HCT116 (cell line): ENCODE data around the gene GFOD2. TPM values are rescaled to one million over a fixed set of nuclear protein-coding genes. Genes with fewer than 3 reads are reported as not detected.

ENCODE experiments used
- ATAC-seq: fragments of 200-7000 bp; cut with Tn5 transposase; 2 replicates; pipeline ENCODE4 v1.9.1; 2020; ENCODE audit warnings: mild to moderate bottlenecking, moderate library complexity
- BruUV-seq: library from RNA; stranded (reverse); fragments of 400-500 nt; replicated peaks from 2 replicates; lab custom pipeline; 2021; lab: Mats Ljungman, UMichigan
- CTCF ChIA-PET: fragments of 300-600 bp; sonication (Branson Sonifier 250); formaldehyde crosslinking; loops from one replicate; lab custom pipeline; 2021; ENCODE audit warnings: antibody characterized with exemption; lab: Charles Lee
- POLR2A ChIA-PET: fragments of 300-600, 350-600 bp; sonication (Branson Sonifier 250); formaldehyde crosslinking; loops from one replicate; lab custom pipeline; 2021; ENCODE audit warnings: antibody characterized with exemption; lab: Charles Lee
- RAD21 ChIA-PET, 2 experiments: fragments of 300-600 bp; sonication (Branson Sonifier 250); formaldehyde crosslinking; loops; one replicate each; lab custom pipeline; 2023; ENCODE audit warnings: low total read pairs in 2 of 2; ENCODE audit not compliant: uncharacterized antibody in 2 of 2, unreplicated experiment in 2 of 2, low non-redundant PET in 1 of 2; lab: Charles Lee
- DNase-seq: peaks from one replicate; pipeline ENCODE4 v3.0.0-alpha.2; 2010; ENCODE audit warnings: low read depth, low spot score
- H2AFZ ChIP-seq: fragments of 200-600 bp; shearing (Covaris generic), sonication (generic); 2 replicates; pipeline ENCODE4 v1.6.1; 2017; ENCODE audit warnings: low read depth, mixed run types, mixed read lengths, antibody characterized with exemption, low read length; ENCODE audit not compliant: poor library complexity, severe bottlenecking
- H3K27ac ChIP-seq: 2 replicates; pipeline ENCODE4 v1.5.1; 2012; ENCODE audit warnings: low read depth, low read length
- H3K27me3 ChIP-seq: fragments of 200-600 bp; sonication (generic); 2 replicates; pipeline ENCODE4 v1.6.1; 2016; ENCODE audit warnings: mixed run types, low read length, mixed read lengths; ENCODE audit not compliant: insufficient read depth
- H3K36me3 ChIP-seq, 2 experiments: fragments of 200-500 bp in 1 of 2; fragments of 200-600 bp in 1 of 2; sonication (Bioruptor generic) in 1 of 2; sonication (generic) in 1 of 2; 2 replicates each; pipeline versions ENCODE4 v1.5.1 to v1.6.1; 2014 to 2016; ENCODE audit warnings: low read length in 2 of 2, inconsistent platforms in 1 of 2, mixed read lengths in 1 of 2, mixed run types in 1 of 2; ENCODE audit not compliant: insufficient read depth in 2 of 2, control insufficient read depth in 1 of 2
- H3K4me1 ChIP-seq, 2 experiments: fragments of 200-600 bp in 1 of 2; sonication (generic) in 1 of 2; 2 replicates each; pipeline versions ENCODE4 v1.5.1 to v1.6.1; 2012 to 2017; ENCODE audit warnings: low read length in 2 of 2, inconsistent platforms in 1 of 2, mild to moderate bottlenecking in 1 of 2, mixed read lengths in 1 of 2, mixed run types in 1 of 2, moderate library complexity in 1 of 2; ENCODE audit not compliant: insufficient read depth in 2 of 2, control insufficient read depth in 1 of 2
- H3K4me2 ChIP-seq: fragments of 200-600 bp; sonication (generic); 2 replicates; pipeline ENCODE4 v1.6.1; 2017; ENCODE audit warnings: mixed run types, low read length, mixed read lengths
- H3K4me3 ChIP-seq, 2 experiments: fragments of 200-600 bp in 1 of 2; sonication (generic) in 1 of 2; replicated peaks in 1 of 2; 2 replicates each; pipeline ENCODE4 v1.5.1; 2011 to 2016; ENCODE audit warnings: low read length in 2 of 2, control low read depth in 1 of 2, low read depth in 1 of 2, mild to moderate bottlenecking in 1 of 2, mixed read lengths in 1 of 2, mixed run types in 1 of 2
- H3K79me2 ChIP-seq: fragments of 200-600 bp; sonication (generic); 2 replicates; pipeline ENCODE4 v1.6.1; 2017; ENCODE audit warnings: mild to moderate bottlenecking, mixed run types, low read length, moderate library complexity, mixed read lengths; ENCODE audit not compliant: insufficient read depth
- H3K9ac ChIP-seq: fragments of 200-600 bp; sonication (generic); 2 replicates; pipeline ENCODE4 v1.6.1; 2016; ENCODE audit warnings: low read length, mixed read lengths
- H3K9me2 ChIP-seq: fragments of 200-600 bp; sonication (generic), shearing (Covaris generic); 2 replicates; pipeline ENCODE4 v1.6.1; 2017; ENCODE audit warnings: mixed run types, mild to moderate bottlenecking, moderate library complexity; ENCODE audit not compliant: insufficient read depth
- H3K9me3 ChIP-seq, 2 experiments: fragments of 200-500 bp in 1 of 2; fragments of 200-600 bp in 1 of 2; sonication (Bioruptor generic) in 1 of 2; sonication (generic) in 1 of 2; 2 replicates each; pipeline ENCODE4 v1.6.1; 2014 to 2017; ENCODE audit warnings: low read length in 2 of 2, mixed read lengths in 2 of 2, inconsistent platforms in 1 of 2, low read depth in 1 of 2, mild to moderate bottlenecking in 1 of 2, mixed run types in 1 of 2, moderate library complexity in 1 of 2; ENCODE audit not compliant: control insufficient read depth in 1 of 2, insufficient read depth in 1 of 2
- H4K20me1 ChIP-seq: fragments of 200-600 bp; sonication (generic), shearing (Covaris generic); 2 replicates; pipeline ENCODE4 v1.6.1; 2017; ENCODE audit warnings: mixed run types, mild to moderate bottlenecking, moderate library complexity; ENCODE audit not compliant: insufficient read depth
- CBX3 ChIP-seq: IDR thresholded peaks from 2 replicates; pipeline ENCODE4 v1.6.1; 2012; ENCODE audit warnings: low read depth
- EZH2 ChIP-seq: fragments of 200-600 bp; sonication (generic); IDR thresholded peaks from 2 replicates; pipeline ENCODE4 v1.6.1; 2017; ENCODE audit warnings: antibody characterized with exemption, mixed run types
- EZH2phosphoT487 ChIP-seq: fragments of 200-600 bp; IDR thresholded peaks from 2 replicates; pipeline ENCODE4 v1.6.1; 2018; ENCODE audit warnings: antibody characterized with exemption, borderline replicate concordance
- FOSL1 ChIP-seq: IDR thresholded peaks from 2 replicates; pipeline ENCODE4 v1.6.1; 2012; ENCODE audit warnings: low read depth
- JUND ChIP-seq: IDR thresholded peaks from 2 replicates; pipeline ENCODE4 v1.6.1; 2012
- POLR2A ChIP-seq: IDR thresholded peaks from 2 replicates; pipeline ENCODE4 v1.7.0; 2011; ENCODE audit warnings: borderline replicate concordance; ENCODE audit not compliant: insufficient read depth, insufficient read length; ENCODE audit errors: extremely low read depth
- RAD21 ChIP-seq: IDR thresholded peaks from 2 replicates; pipeline ENCODE4 v1.6.1; 2012; ENCODE audit warnings: low read depth, mild to moderate bottlenecking
- REST ChIP-seq: IDR thresholded peaks from 2 replicates; pipeline ENCODE4 v1.6.1; 2012; ENCODE audit warnings: low read depth
- SRF ChIP-seq: IDR thresholded peaks from 2 replicates; pipeline ENCODE4 v1.6.1; 2012; ENCODE audit warnings: low read depth
- TCF7L2 ChIP-seq: IDR thresholded peaks from 2 replicates; pipeline ENCODE4 v1.7.0; 2011; ENCODE audit warnings: borderline replicate concordance, inconsistent platforms; ENCODE audit not compliant: insufficient read depth, insufficient read length; ENCODE audit errors: extremely low read depth
- ZBTB33 ChIP-seq: IDR thresholded peaks from 2 replicates; pipeline ENCODE4 v1.6.1; 2011; ENCODE audit warnings: mild to moderate bottlenecking, low read length, moderate library complexity; ENCODE audit not compliant: insufficient replicate concordance; ENCODE audit errors: extremely low read depth
- ZFX ChIP-seq: fragments of 450-650 bp; IDR thresholded peaks from 2 replicates; pipeline ENCODE4 v1.6.1; 2017
- ZNF274 ChIP-seq: fragments of 200-500 bp; sonication (Bioruptor generic); IDR thresholded peaks from 2 replicates; pipeline ENCODE4 v1.6.1; 2014; ENCODE audit warnings: mild to moderate bottlenecking, low read depth, low read length, inconsistent platforms
- intact Hi-C: fragments of 100-400 bp; cut with micrococcal nuclease; formaldehyde crosslinking; loops from 2 replicates; pipeline ENCODE4 v1.10.0; 2022
- total RNA-seq: library from RNA; stranded (reverse); gene quantifications from one replicate; pipeline ENCODE4 v1.2.1, GENCODE V29; 2021; ENCODE audit not compliant: unreplicated experiment
- TF ChIP-seq, protein P1 (sequence below): IDR thresholded peaks from 2 replicates; pipeline ENCODE4 v1.6.1; 2012

Gene GFOD2
- total RNA-seq, 1 experiment from 2014 or later: 17.4 TPM

DNA sequence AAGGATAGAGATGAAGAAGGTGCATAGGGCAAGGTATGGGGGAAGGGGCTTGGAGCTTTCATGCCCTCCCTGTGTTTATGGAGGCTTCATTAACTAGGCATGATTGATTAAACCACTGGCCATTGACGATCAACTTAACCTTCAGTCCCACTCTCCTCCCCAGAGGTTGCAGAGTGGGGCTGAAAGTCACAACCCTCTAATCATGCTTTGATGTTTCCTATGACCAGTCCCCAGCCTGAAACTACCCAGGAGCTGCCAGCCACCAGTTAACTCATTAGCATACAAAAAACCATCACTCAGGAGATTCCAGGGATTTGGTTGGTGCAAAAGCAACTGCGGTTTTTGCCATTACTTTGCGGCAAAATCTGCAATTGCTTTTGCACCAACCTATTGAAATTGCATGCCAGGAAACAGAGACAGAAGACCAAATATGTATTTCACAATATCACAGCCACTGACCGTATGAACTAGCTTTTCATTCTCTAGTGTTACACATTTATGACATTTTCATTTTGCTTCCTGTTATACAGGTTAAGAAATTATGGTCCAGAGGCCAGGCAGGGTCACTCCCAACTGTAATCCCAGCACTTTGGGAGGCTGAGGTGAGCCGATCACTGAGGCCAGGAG lies 5.4 kb downstream of the GFOD2 start (continued):
- no peak for TF ChIP-seq REST
- TF ChIP-seq POLR2A: no peak
- no peak for TF ChIP-seq TCF7L2
- no peak for TF ChIP-seq JUND
- TF ChIP-seq, protein P1, sequence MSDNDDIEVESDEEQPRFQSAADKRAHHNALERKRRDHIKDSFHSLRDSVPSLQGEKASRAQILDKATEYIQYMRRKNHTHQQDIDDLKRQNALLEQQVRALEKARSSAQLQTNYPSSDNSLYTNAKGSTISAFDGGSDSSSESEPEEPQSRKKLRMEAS: no peak
- no peak for TF ChIP-seq CBX3
- no peak for TF ChIP-seq ZNF274
- TF ChIP-seq EZH2: no peak
- TF ChIP-seq FOSL1: no peak
- TF ChIP-seq, all 23 proteins: peak for 0

- peaks cover 70% of the 10 kb centered on the region for H3K79me2 ChIP-seq
- H4K20me1 ChIP-seq: 0 out of 2 replicates have a peak, but pooled peaks cover 3% of the 10 kb centered on the region
- no peak overlapping the region for H3K4me2 ChIP-seq
- H3K27ac ChIP-seq: no peak overlapping the region
- H3K4me3 ChIP-seq: no peak overlapping the region
- H3K27me3 ChIP-seq: no peaks in the 10 kb centered on the region
- no peak overlapping the region for H2AFZ ChIP-seq
- no peak for ATAC-seq
- CTCF ChIA-PET: interaction anchor here (1.3 kb wide), 1 partner anchor 9 kb away, joined by 4 read pairs; the partner anchor contains the start of gene GFOD2
- BruUV-seq: no TSS peak
- H3K9me3 ChIP-seq: no peaks in the 10 kb centered on the region
- DNase-seq: no peak
- no peaks in the 10 kb centered on the region for H3K9me2 ChIP-seq
- no peak overlapping the region for H3K9ac ChIP-seq
- POLR2A ChIA-PET: no interaction called here
- RAD21 ChIA-PET: no interaction called here
- TF ChIP-seq SRF (no peak), EZH2 (no peak), RAD21 (no peak), ZFX (no peak), ZBTB33 (no peak), POLR2A (no peak), EZH2phosphoT487 (no peak), FOSL1 (no peak), REST (no peak)
- TF ChIP-seq, protein P1: no peak
- no peaks in the 10 kb centered on the region for H3K4me1 ChIP-seq
- no peaks in the 10 kb centered on the region for H3K36me3 ChIP-seq
- intact Hi-C loops: no loop called here
These were observed 8.5 kb downstream of the GFOD2 start for GRCh38 chr16:67710607-67711006.
